HG03520 (cell line): ENCODE data around the gene OR52E4.

Experiments used
- ATAC-seq: cut with Tn5 transposase; IDR thresholded peaks from one replicate; pipeline ENCODE4 v1.9.1; 2021; ENCODE audit warnings: mild to moderate bottlenecking, moderate library complexity; ENCODE audit not compliant: unreplicated experiment

OR52E4 gene

GRCh38 chr11:5880329-5880728, at the start of gene OR52E4:
TSS of gene OR52E4 (plus strand) at chr11:5880629. CDS start at chr11:5884293, 3,664 bp downstream.
- no peak for ATAC-seq

GRCh38 chr11:5831196-5831829, 49.1 kb upstream of the OR52E4 start:
- ATAC-seq = no peak

- ATAC-seq = no peak
Measured at GRCh38 chr11:5833446-5833845, 47.0 kb upstream of the OR52E4 start.

GRCh38 chr11:5837695-5838094, 42.7 kb upstream of the OR52E4 start:
- no peak for ATAC-seq

GRCh38 chr11:5841797-5842196, 38.6 kb upstream of the OR52E4 start, which contains the start of gene OR52E6:
TSS of gene OR52E6 (minus strand) at chr11:5841897. CDS start at chr11:5841897, 0 bp downstream.
- no peak for ATAC-seq

GRCh38 chr11:5846701-5847100, 33.7 kb upstream of the OR52E4 start:
- no peak for ATAC-seq

- ATAC-seq = no peak
Measured at GRCh38 chr11:5847711-5848110, 32.7 kb upstream of the OR52E4 start.

- no peak for ATAC-seq
Measured at GRCh38 chr11:5851002-5851401, 29.4 kb upstream of the OR52E4 start.

GRCh38 chr11:5857590-5857989, 22.8 kb upstream of the OR52E4 start, which contains the start of gene OR52E8:
TSS of gene OR52E8 (minus strand) at chr11:5857690. CDS start at chr11:5857690, 0 bp downstream.
- ATAC-seq = no peak

GRCh38 chr11:5865826-5866225, 14.6 kb upstream of the OR52E4 start:
- ATAC-seq = no peak

GRCh38 chr11:5878564-5878963, 1.9 kb upstream of the OR52E4 start:
- no peak for ATAC-seq

- ATAC-seq = no peak
Measured at GRCh38 chr11:5881756-5882155, 1.3 kb downstream of the OR52E4 start.

GRCh38 chr11:5887172-5887571, 6.7 kb downstream of the OR52E4 start:
- no peak for ATAC-seq

GRCh38 chr11:5887661-5888060, 7.2 kb downstream of the OR52E4 start:
- ATAC-seq = no peak

GRCh38 chr11:5891216-5891800, 10.9 kb downstream of the OR52E4 start:
- ATAC-seq = no peak

GRCh38 chr11:5892908-5893307, 12.5 kb downstream of the OR52E4 start, which contains the start of gene OR52E5:
TSS of gene OR52E5 (plus strand) at chr11:5893208. CDS start at chr11:5900777, 7,569 bp downstream.
- no peak for ATAC-seq

- no peak for ATAC-seq
Measured at GRCh38 chr11:5899534-5899933, 19.1 kb downstream of the OR52E4 start.

- ATAC-seq = no peak
Measured at GRCh38 chr11:5910540-5910939, 30.1 kb downstream of the OR52E4 start.

GRCh38 chr11:5922749-5923426, 42.5 kb downstream of the OR52E4 start:
- ATAC-seq = peak; percentile 76

GRCh38 chr11:5923427-5923776, 43.0 kb downstream of the OR52E4 start:
- peak; percentile 20 for ATAC-seq

GRCh38 chr11:5923794-5924193, 43.4 kb downstream of the OR52E4 start:
- ATAC-seq = no peak

GRCh38 chr11:5928271-5928670, 47.8 kb downstream of the OR52E4 start:
- ATAC-seq = no peak
